Pancreas (tissue), 10 donors: Measurements from ENCODE around the gene RIPOR3. TPM values are rescaled to one million over a fixed set of nuclear protein-coding genes. Genes with fewer than 3 reads are reported as not detected.
A peak's percentile ranks its signal among the peaks of the same experiment; 100 is the strongest.
"Not testable (repeated sequence)": the region's sequence is repeated elsewhere in the genome, so short reads cannot be mapped to it uniquely, and the experiment has no call there.

Experiments used
- ATAC-seq, 4 donors: fragments of 200-7000 bp; cut with Tn5 transposase; one replicate each; pipeline versions ENCODE4 v1.8.0 to v1.9.1; 2020; ENCODE audit warnings: mild to moderate bottlenecking in 4 of 4, moderate library complexity in 4 of 4
- DNase-seq, 6 donors: peaks; one replicate each; pipeline ENCODE4 v3.0.0-alpha.2; 2020
- FAIRE-seq: peaks from 2 replicates; lab custom pipeline; 2012; peaks lifted over from hg19 to GRCh38; lab: Jason Lieb, UNC
- H3K27ac ChIP-seq, 4 donors: fragments of 200-600 bp; sonication (generic); 1 replicate in 3 of 4; 2 replicates in 1 of 4; pipeline versions ENCODE4 v1.5.0 to v1.8.0; 2020
- H3K27me3 ChIP-seq, 4 donors: fragments of 200-600 bp; one replicate each; pipeline ENCODE4 v1.8.0; 2021
- H3K36me3 ChIP-seq, 3 donors: fragments of 200-600 bp; sonication (generic) in 1 of 3; one replicate each; pipeline versions ENCODE4 v1.5.0 to v1.8.0; 2020 to 2021
- H3K4me1 ChIP-seq, 3 donors: fragments of 200-600 bp; one replicate each; pipeline ENCODE4 v1.8.0; 2021
- H3K4me3 ChIP-seq, 4 donors: fragments of 200-600 bp; sonication (generic) in 2 of 4; one replicate each; pipeline versions ENCODE4 v1.5.0 to v1.8.0; 2020 to 2021
- H3K9me3 ChIP-seq, 4 donors: fragments of 200-600 bp; one replicate each; pipeline ENCODE4 v1.8.0; 2021
- WGBS, 2 donors: extraction: QIAGEN DNeasy Blood & Tissue Kit; methylation state at CpG; one replicate each; pipeline ENCODE4 v1.1.7; 2013; 5-methylcytosine and 5-hydroxymethylcytosine counted together
- intact Hi-C, 3 donors: fragments of 100-400 bp; cut with DNase I; formaldehyde crosslinking; loops; one replicate each; pipeline versions ENCODE4 v1.11.1 to v1.14.2; 2022
- polyA plus RNA-seq, 2 donors: library from polyadenylated mRNA; stranded (reverse); fragments of 200-250 nt; gene quantifications; one replicate each; pipeline ENCODE4 v1.2.3, GENCODE V29; 2013
- total RNA-seq, 6 donors: library from RNA; stranded (reverse); fragmentation: NEBNext Ultra II Directional in 4 of 6; extraction: Animal tissue kit (Norgen Biotek cat#: 25700) in 4 of 6; gene quantifications; one replicate each; pipeline versions ENCODE4 v1.2.1 to v1.2.4, GENCODE V29; 2021 to 2023
- TF ChIP-seq, protein P1 (sequence below), 4 donors: fragments of 200-600 bp; sonication (generic) in 3 of 4; IDR thresholded peaks; one replicate each; pipeline versions ENCODE4 v1.5.0 to v1.8.0; 2021; ENCODE audit warnings: antibody characterized with exemption in 4 of 4
- donor health status: healthy with polysubstance abuse.
- donor health status: DM: no; HTN: no; CAD: no; lungs with moderate emphysema.
- donor health status: DM: no; HTN: no; CAD: no.
- donor health status: control.
- donor health status: control.
- donor health status: Bipolar disorder and iron deficiency.
- donor health status: DM: yes; HTN: yes; CAD: no.
- donor health status: DM: no; HTN: no; CAD: no.
- donor health status: DM: no; HTN: no; CAD: no.
- donor health status: DM: yes; HTN: yes; CAD: no.

The RIPOR3 gene
- total and polyA plus RNA-seq, 8 donors: 0.67 to 11.3 (median 2.1) TPM

GRCh38 chr20:50601511-50602431 is 89.6 kb downstream of the RIPOR3 start:
- TF ChIP-seq, protein P1, sequence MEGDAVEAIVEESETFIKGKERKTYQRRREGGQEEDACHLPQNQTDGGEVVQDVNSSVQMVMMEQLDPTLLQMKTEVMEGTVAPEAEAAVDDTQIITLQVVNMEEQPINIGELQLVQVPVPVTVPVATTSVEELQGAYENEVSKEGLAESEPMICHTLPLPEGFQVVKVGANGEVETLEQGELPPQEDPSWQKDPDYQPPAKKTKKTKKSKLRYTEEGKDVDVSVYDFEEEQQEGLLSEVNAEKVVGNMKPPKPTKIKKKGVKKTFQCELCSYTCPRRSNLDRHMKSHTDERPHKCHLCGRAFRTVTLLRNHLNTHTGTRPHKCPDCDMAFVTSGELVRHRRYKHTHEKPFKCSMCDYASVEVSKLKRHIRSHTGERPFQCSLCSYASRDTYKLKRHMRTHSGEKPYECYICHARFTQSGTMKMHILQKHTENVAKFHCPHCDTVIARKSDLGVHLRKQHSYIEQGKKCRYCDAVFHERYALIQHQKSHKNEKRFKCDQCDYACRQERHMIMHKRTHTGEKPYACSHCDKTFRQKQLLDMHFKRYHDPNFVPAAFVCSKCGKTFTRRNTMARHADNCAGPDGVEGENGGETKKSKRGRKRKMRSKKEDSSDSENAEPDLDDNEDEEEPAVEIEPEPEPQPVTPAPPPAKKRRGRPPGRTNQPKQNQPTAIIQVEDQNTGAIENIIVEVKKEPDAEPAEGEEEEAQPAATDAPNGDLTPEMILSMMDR (IDR thresholded peaks at IDR 0.05): no peak
- DNase-seq: peak in 1 of 6 donors; percentile 21

GRCh38 chr20:50600281-50600895 is 91.0 kb downstream of the RIPOR3 start:
- no peaks in the 10 kb centered on the region for H3K36me3 ChIP-seq
- H3K4me3 ChIP-seq: no peak overlapping the region
- H3K9me3 ChIP-seq: no peaks in the 10 kb centered on the region
- H3K27me3 ChIP-seq: no peaks in the 10 kb centered on the region
- 80 to 82% methylated on average over 12 of the region's 12 CpGs for WGBS, 2 donors
- ATAC-seq (no peak), FAIRE-seq (no peak), DNase-seq (no peak)
- no peaks in the 10 kb centered on the region for H3K4me1 ChIP-seq
- intact Hi-C loops: no loop called here
- H3K27ac ChIP-seq: no peak overlapping the region
- TF ChIP-seq, protein P1 (IDR thresholded peaks at IDR 0.05): no peak

More at GRCh38 chr20:50601511-50602431, 89.6 kb downstream of the RIPOR3 start:
- ATAC-seq (no peak), FAIRE-seq (no peak)
- H3K27ac ChIP-seq: no peak overlapping the region
- WGBS, 2 donors: 88% methylated on average over 33 of the region's 33 CpGs
- H3K36me3 ChIP-seq: no peaks in the 10 kb centered on the region
- intact Hi-C loops: no loop called here
- no peaks in the 10 kb centered on the region for H3K4me1 ChIP-seq
- no peak overlapping the region for H3K4me3 ChIP-seq
- H3K27me3 ChIP-seq: no peaks in the 10 kb centered on the region
- no peaks in the 10 kb centered on the region for H3K9me3 ChIP-seq

- H3K9me3 ChIP-seq, H3K4me3 ChIP-seq, H3K27ac ChIP-seq, DNase-seq, H3K4me1 ChIP-seq, H3K36me3 ChIP-seq, H3K27me3 ChIP-seq, FAIRE-seq, ATAC-seq, intact Hi-C loops: not testable (repeated sequence)
- WGBS, 2 donors: 95 to 100% methylated on average over 5 of the region's 5 CpGs
Measured at GRCh38 chr20:50598768-50599167, 92.6 kb downstream of the RIPOR3 start.

GRCh38 chr20:50598074-50598473 is 93.3 kb downstream of the RIPOR3 start:
- no peaks in the 10 kb centered on the region for H3K4me1 ChIP-seq
- H3K27ac ChIP-seq: no peak overlapping the region
- no peak for DNase-seq
- no peaks in the 10 kb centered on the region for H3K9me3 ChIP-seq
- H3K27me3 ChIP-seq: no peaks in the 10 kb centered on the region
- ATAC-seq: no peak
- TF ChIP-seq, protein P1 (IDR thresholded peaks at IDR 0.05): no peak
- no peaks in the 10 kb centered on the region for H3K36me3 ChIP-seq
- FAIRE-seq: no peak
- intact Hi-C loops: no loop called here
- 82 to 88% methylated on average over 7 of the region's 7 CpGs for WGBS, 2 donors
- H3K4me3 ChIP-seq: no peak overlapping the region

DNA sequence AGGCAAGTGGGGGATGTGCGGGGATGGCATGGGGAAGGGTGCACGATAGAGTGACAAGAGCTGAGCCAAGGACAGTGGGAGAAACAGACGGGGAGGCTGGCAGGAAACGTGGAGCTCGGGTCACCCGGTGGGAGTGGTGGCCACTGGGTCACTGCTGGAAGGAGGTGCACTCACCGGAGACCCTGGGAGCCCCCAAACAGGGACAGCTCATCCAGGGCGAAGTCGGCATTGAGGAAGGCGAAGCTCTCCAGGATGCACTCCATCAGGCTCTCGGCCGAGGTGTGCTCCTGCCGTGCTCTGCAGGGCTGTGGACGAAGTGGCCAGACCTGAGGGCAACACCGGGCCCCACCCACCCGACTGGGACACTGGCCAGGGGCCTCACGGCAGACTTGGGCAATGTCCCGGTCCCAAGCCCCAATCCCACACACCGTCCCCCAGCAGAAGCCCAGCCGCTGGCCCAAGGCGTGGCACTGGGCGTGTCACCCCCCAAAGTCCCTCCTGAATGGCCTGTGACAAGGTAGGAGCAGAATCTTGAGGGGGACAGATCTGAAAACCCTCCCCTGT is 93.9 kb downstream of the RIPOR3 start:
- DNase-seq: peak in 1 of 6 donors; percentile 20
- no peak for FAIRE-seq
- Histone ChIP-seq H3K27ac (no peak overlapping the region), H3K27me3 (no peaks in the 10 kb centered on the region), H3K4me3 (no peak overlapping the region), H3K9me3 (no peaks in the 10 kb centered on the region), H3K36me3 (no peaks in the 10 kb centered on the region), H3K4me1 (no peaks in the 10 kb centered on the region)
- WGBS, 2 donors: 66 to 77% methylated on average over 22 of the region's 22 CpGs
- TF ChIP-seq, protein P1 (IDR thresholded peaks at IDR 0.05): no peak
- intact Hi-C loops: no loop called here
- no peak for ATAC-seq
